ENCODE results near the gene SOS1.
A peak's percentile ranks its signal among the peaks of the same experiment; 100 is the strongest.
"Not testable (repeated sequence)": the region's sequence is repeated elsewhere in the genome, so short reads cannot be mapped to it uniquely, and the experiment has no call there.

Gene SOS1

DNA sequence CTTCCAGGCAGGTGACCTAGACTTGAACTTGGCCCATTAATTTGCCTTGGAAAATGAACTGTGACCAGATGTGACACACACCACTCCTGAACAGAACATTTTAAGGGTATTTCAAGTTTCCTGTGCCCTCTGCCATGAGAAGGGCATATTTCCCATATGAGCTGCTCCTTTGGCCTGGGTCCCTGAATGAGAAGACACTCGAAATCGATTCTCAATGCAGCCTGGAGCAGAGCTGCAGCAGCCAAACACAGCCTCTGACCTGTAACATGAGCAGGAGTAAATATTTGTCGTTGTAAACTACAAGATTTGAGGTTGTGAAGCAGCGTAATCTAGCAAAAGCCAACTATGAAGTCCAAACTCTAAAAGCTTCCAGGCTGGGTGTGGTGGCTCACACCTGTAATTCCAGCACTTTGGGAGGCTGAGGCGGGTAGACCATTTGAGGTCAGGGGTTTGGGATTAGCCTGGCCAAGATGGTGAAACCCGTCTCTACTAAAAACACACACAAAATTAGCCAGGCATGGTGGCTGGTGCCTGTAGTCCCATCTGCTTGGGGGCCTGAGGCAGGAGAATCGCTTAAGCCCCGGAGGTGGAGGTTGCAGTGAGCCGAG is 30.1 kb upstream of the SOS1 start:
- Histone ChIP-seq H3K36me3 (ENCODE audit: insufficient read depth, low read length) (no peaks in the 10 kb centered on the region), H3K27me3 (ENCODE audit: insufficient read depth, low read length) (no peaks in the 10 kb centered on the region), H3K9ac (ENCODE audit: low read depth, low read length) (no peak overlapping the region), H3K9me3 (ENCODE audit: insufficient read depth, low read depth, low read length) (no peaks in the 10 kb centered on the region), H3K4me3 (ENCODE audit: low read length) (no peak overlapping the region), H3K27ac (ENCODE audit: low read depth, low read length) (no peak overlapping the region), H3K4me1 (ENCODE audit: insufficient read depth, low read length) (peaks cover 5% of the 10 kb centered on the region; the same call in 1 of the 2 replicates)
- WGBS = 85% methylated on average over 9 of the region's 9 CpGs

DNA sequence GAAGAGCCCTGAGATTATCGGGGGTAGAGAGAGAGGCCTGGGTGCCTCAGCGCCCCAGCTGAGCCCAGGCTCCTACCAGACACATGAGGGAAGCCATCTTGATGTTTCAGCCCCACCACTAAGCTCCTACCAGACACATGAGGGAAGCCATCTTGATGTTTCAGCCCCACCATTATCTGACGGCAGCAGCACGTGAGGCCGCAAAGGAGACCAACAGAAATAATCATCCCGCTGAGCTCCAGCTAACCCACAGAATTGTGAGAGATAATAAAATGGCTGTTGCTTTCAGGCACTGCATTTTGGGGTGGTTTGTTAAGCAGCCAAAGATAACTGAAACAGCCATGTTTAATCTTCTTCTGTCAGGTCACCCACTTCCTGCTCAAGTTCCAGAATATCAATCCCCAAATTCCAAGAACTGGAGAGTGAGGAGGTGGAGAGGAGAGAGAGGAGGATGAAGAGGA is 29.3 kb upstream of the SOS1 start:
- H3K9me3 ChIP-seq (ENCODE audit: insufficient read depth, low read depth, low read length) = no peaks in the 10 kb centered on the region
- no peaks in the 10 kb centered on the region for H3K27me3 ChIP-seq (ENCODE audit: insufficient read depth, low read length)
- no peaks in the 10 kb centered on the region for H3K36me3 ChIP-seq (ENCODE audit: insufficient read depth, low read length)
- peaks cover 2% of the 10 kb centered on the region; the same call in 1 of the 2 replicates for H3K4me1 ChIP-seq (ENCODE audit: insufficient read depth, low read length)
- 96% methylated on average over 6 of the region's 6 CpGs for WGBS
- no peak overlapping the region for H3K27ac ChIP-seq (ENCODE audit: low read depth, low read length)
- H3K4me3 ChIP-seq (ENCODE audit: low read length) = no peak overlapping the region
- no peak overlapping the region for H3K9ac ChIP-seq (ENCODE audit: low read depth, low read length)

DNA sequence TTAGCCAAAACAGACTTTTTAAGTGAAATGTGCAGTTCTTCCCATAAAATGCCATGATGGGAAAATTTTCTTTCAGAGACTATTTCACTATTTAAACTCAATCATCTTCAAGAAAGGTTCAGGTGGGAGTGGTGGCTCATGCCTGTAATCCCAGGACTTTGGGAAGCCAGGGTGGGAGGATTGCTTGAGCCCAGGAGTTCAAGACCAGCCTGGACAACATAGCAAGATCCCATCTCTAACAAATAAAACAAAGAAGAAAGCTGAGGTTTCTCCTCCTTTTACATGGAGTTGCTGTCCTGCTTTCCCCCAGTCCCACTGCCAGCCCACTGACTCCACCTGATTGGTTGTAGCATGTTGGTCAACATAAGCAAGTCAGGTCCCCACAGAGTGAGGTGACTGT is 25.8 kb upstream of the SOS1 start:
- Histone ChIP-seq H3K9me3 (ENCODE audit: insufficient read depth, low read depth, low read length) (no peaks in the 10 kb centered on the region), H3K27me3 (ENCODE audit: insufficient read depth, low read length) (no peaks in the 10 kb centered on the region), H3K4me3 (ENCODE audit: low read length) (no peak overlapping the region), H3K27ac (ENCODE audit: low read depth, low read length) (no peak overlapping the region), H3K9ac (ENCODE audit: low read depth, low read length) (no peak overlapping the region), H3K36me3 (ENCODE audit: insufficient read depth, low read length) (no peaks in the 10 kb centered on the region), H3K4me1 (ENCODE audit: insufficient read depth, low read length) (peaks cover 6% of the 10 kb centered on the region; the same call in 1 of the 2 replicates)

DNA sequence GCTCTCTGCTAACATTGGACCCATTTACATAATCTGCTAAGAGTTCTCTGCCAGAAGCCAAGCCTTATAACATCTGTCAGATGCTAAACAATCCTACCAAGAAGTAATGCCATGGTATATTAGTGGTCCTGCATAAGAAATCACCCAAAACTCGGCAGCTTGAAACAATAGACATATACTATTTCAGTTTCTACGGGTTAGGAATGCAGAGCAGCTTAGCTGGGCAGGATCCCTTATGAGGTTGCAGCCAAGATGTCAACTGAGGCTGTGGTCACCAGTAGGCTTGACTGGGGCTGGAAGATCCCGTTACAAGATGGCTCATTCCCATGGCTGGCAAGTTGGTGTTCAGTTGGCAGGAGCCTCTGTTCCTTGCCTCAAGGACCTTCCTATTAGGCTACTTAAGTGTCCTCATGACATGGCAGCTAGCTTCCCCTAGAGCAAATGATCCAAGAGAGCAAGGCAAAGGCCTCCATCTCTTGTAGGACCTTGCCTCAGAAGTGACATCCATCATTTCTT is 25.1 kb upstream of the SOS1 start:
- 89% methylated on average over 3 of the region's 3 CpGs for WGBS
- Histone ChIP-seq H3K9me3 (ENCODE audit: insufficient read depth, low read depth, low read length) (no peaks in the 10 kb centered on the region), H3K27me3 (ENCODE audit: insufficient read depth, low read length) (no peaks in the 10 kb centered on the region), H3K36me3 (ENCODE audit: insufficient read depth, low read length) (no peaks in the 10 kb centered on the region), H3K4me1 (ENCODE audit: insufficient read depth, low read length) (peaks cover 8% of the 10 kb centered on the region; the same call in 1 of the 2 replicates), H3K4me3 (ENCODE audit: low read length) (no peak overlapping the region), H3K9ac (ENCODE audit: low read depth, low read length) (no peak overlapping the region), H3K27ac (ENCODE audit: low read depth, low read length) (no peak overlapping the region)

DNA sequence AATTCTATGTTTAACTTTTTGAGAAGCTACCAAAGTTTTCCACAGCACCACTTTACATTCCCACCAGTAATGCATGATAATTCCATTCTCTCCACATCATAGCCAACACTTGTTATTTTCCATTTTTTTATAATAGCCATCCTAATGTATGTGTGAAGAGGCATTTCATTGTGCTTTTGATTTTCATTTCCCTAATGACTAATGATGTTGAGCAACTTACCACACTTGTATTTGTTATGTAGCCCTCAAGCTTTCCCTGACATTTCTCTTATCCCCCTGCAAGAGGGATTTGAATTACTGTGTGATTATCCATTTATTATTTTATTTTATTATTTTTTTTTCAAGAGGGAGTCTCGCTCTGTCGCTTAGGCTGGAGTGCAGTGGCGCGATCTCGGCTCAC is 23.6 kb upstream of the SOS1 start:
- no peak overlapping the region for H3K27ac ChIP-seq (ENCODE audit: low read depth, low read length)
- whole genome bisulfite sequencing = 92% methylated on average over 5 of the region's 5 CpGs
- no peak overlapping the region for H3K4me3 ChIP-seq (ENCODE audit: low read length)
- peaks cover 12% of the 10 kb centered on the region for H3K4me1 ChIP-seq (ENCODE audit: insufficient read depth, low read length)
- H3K9me3 ChIP-seq (ENCODE audit: insufficient read depth, low read depth, low read length) = no peaks in the 10 kb centered on the region
- H3K27me3 ChIP-seq (ENCODE audit: insufficient read depth, low read length) = no peaks in the 10 kb centered on the region
- H3K36me3 ChIP-seq (ENCODE audit: insufficient read depth, low read length) = no peaks in the 10 kb centered on the region
- H3K9ac ChIP-seq (ENCODE audit: low read depth, low read length) = no peak overlapping the region

DNA sequence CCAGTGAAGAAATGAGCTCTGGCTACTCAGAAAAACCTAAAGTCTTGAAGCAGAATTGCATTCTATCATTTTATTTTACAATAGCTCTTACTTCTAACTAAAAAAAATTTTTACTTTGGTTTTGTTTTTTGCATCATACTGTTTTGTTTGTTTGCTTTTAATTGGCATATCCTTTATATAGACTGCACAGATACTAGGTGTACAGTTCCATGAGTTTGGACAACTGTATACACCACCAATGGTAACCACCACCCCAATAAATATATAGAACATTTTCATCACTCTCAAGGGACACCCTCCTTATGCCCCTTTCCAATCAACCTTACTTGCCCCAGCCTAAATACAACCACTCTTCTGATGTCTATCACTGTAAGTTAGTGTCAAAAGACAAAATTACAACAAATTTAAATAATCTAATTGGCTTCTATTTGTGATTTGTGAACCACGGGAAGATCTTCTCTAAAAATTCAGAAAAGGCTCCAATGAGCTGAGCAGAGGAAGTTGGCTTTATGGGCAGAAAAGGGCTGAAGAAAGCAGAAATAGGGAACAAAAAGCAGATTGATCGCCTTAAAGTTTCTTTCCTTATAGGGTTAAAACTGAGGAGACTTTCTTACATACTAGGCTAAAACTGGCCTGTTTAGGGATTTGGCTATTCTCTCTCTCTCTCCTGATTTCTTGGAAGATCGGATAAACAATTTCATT is 22.2 kb upstream of the SOS1 start:
- 77% methylated on average over 3 of the region's 3 CpGs for WGBS
- Histone ChIP-seq H3K9me3 (ENCODE audit: insufficient read depth, low read depth, low read length) (no peaks in the 10 kb centered on the region), H3K36me3 (ENCODE audit: insufficient read depth, low read length) (no peaks in the 10 kb centered on the region), H3K9ac (ENCODE audit: low read depth, low read length) (no peak overlapping the region), H3K27ac (ENCODE audit: low read depth, low read length) (no peak overlapping the region), H3K27me3 (ENCODE audit: insufficient read depth, low read length) (no peaks in the 10 kb centered on the region), H3K4me1 (ENCODE audit: insufficient read depth, low read length) (peaks cover 16% of the 10 kb centered on the region), H3K4me3 (ENCODE audit: low read length) (no peak overlapping the region)

DNA sequence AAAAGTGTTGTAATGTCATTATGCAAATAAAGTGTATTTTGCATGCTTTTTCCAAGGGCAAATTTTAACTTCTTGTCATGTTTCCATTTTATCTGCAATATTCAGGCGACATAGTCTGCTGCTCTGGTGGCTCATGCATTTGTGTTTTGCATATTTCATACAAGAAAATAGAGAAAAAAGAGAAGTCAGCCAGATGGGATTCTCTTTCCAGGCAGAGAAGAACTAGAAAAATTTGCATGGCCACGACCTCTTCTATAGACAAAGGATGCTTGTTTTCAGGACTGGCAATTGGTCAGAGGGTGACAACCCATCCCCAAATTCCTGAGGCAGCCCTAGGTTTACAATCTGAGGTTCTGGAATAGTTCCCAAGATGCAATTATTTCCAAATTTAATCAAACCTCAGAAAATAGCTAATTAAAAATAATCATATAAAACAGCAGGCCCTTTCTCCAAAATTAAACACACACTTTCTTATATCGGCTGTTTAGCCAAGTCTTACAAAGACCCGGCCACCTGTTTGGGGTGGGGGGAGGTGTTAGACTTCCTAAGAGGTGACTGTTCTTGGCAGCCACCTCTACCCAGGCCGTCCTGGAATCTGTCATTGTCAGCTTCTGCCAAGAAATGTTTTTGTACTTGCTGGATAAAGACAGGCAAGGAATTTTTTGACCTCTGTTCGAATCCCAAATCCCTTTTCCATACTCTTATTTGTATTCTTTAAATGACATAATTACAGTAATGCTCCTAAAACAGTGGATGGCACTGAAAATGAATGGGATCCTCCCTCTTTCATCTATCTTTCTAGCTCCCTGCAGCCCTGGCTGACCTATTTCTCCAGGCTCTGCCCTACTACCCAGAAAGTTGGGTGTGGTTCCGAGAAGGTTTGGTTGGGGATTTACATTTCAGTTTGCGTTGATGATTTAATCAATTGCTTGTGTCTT is 20.8 kb upstream of the SOS1 start:
- Histone ChIP-seq H3K4me1 (ENCODE audit: insufficient read depth, low read length) (peaks cover 16% of the 10 kb centered on the region), H3K36me3 (ENCODE audit: insufficient read depth, low read length) (no peaks in the 10 kb centered on the region), H3K4me3 (ENCODE audit: low read length) (no peak overlapping the region), H3K9ac (ENCODE audit: low read depth, low read length) (no peak overlapping the region), H3K27ac (ENCODE audit: low read depth, low read length) (no peak overlapping the region), H3K9me3 (ENCODE audit: insufficient read depth, low read depth, low read length) (no peaks in the 10 kb centered on the region), H3K27me3 (ENCODE audit: insufficient read depth, low read length) (no peaks in the 10 kb centered on the region)
- WGBS = 69% methylated on average over 7 of the region's 8 CpGs

DNA sequence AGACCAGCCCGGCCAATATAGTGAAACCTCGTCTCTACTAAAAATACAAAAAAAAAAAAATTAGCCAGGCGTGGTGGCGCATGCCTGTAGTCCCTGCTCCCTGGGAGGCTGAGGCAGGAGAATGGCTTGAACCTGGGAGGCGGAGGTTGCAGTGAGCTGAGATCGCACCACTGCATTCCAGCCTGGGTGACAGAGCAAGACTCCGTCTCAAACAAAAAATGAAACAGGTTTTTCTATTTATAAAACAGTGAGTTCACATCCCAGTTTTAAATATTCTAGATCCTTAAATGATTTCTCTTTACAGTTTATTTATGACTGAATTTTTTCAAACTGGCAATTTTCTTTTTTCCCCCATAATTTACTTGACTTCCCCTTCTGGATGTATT is 20.1 kb upstream of the SOS1 start:
- H3K27ac ChIP-seq (ENCODE audit: low read depth, low read length) = not testable (repeated sequence)

DNA sequence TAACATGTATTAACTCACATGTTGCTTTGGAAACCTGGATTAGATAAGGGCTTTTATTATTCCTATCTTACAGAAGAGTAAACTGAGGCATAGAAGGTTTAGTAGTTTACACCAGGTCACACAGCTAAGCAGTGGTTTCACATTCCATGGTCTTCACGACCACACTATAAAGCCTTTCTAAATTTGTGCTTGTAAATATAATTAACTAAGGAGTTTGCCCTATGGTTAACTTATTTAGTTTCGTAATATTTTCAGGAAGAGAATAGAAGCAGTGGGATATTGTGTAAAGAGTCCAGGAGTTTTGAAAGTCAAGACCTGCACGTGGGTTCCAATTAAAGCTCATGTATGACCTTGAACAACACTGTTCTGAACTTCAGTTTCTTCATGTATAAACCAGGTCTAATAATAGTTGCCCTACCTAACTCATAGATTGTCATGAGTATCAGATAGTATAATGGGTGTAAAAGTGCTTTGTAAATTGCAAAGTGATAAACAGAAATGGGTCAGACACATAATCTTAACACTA is 19.5 kb upstream of the SOS1 start:
- Histone ChIP-seq H3K36me3 (ENCODE audit: insufficient read depth, low read length) (no peaks in the 10 kb centered on the region), H3K4me3 (ENCODE audit: low read length) (no peak overlapping the region), H3K27me3 (ENCODE audit: insufficient read depth, low read length) (no peaks in the 10 kb centered on the region), H3K27ac (ENCODE audit: low read depth, low read length) (no peak overlapping the region), H3K9me3 (ENCODE audit: insufficient read depth, low read depth, low read length) (no peaks in the 10 kb centered on the region), H3K9ac (ENCODE audit: low read depth, low read length) (no peak overlapping the region), H3K4me1 (ENCODE audit: insufficient read depth, low read length) (peaks cover 16% of the 10 kb centered on the region)
- WGBS = 95% methylated on average over 2 of the region's 3 CpGs

More for the DNA sequence above, 20.1 kb upstream of the SOS1 start:
- not testable (repeated sequence) for H3K4me3 ChIP-seq (ENCODE audit: low read length); H3K27me3 ChIP-seq (ENCODE audit: insufficient read depth, low read length); H3K9me3 ChIP-seq (ENCODE audit: insufficient read depth, low read depth, low read length); H3K36me3 ChIP-seq (ENCODE audit: insufficient read depth, low read length); H3K9ac ChIP-seq (ENCODE audit: low read depth, low read length)
- WGBS = 92% methylated on average over 7 of the region's 7 CpGs
- peaks cover 16% of the 10 kb centered on the region for H3K4me1 ChIP-seq (ENCODE audit: insufficient read depth, low read length)

DNA sequence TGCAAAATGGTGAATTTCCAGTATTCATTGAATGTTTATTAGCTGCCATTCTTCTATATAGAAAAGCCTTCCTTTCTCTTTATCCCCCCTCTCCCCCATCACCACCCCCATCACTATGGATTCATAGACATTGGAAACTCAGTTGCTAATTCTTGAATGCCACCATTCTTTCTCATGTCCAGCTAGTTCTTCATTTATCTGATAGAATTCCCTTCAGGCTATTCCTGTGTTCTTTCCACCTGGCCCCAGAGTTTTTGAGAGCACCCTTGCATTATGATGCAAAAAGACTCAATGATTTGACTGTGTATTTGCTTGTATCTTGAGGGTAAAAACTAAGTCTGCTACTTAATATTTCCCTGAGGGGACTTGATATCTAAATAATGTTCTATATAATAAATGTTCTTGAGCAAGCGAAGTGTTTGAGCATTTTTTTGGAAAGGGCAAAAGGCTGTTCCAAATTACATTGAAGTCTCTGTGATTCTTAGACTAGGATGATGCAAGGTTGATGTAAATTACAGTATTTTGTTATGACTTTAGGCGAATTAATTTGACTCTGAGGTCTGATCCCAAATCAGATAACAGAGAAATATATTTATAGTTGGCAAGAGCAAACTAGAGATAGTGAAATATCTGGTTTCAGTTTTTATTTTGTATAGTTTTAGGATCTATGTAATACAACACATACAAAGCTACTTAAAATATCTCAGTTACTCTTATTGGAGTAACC is 18.8 kb upstream of the SOS1 start:
- Histone ChIP-seq H3K4me3 (ENCODE audit: low read length) (no peak overlapping the region), H3K4me1 (ENCODE audit: insufficient read depth, low read length) (peaks cover 16% of the 10 kb centered on the region), H3K27ac (ENCODE audit: low read depth, low read length) (peak overlapping the region; percentile 41; the same call in 1 of the 2 replicates)

More for the DNA sequence above, 18.8 kb upstream of the SOS1 start:
- Histone ChIP-seq H3K27me3 (ENCODE audit: insufficient read depth, low read length) (no peaks in the 10 kb centered on the region), H3K9me3 (ENCODE audit: insufficient read depth, low read depth, low read length) (no peaks in the 10 kb centered on the region), H3K9ac (ENCODE audit: low read depth, low read length) (no peak overlapping the region), H3K36me3 (ENCODE audit: insufficient read depth, low read length) (no peaks in the 10 kb centered on the region)
- 100% methylated on average over 2 of the region's 2 CpGs for WGBS
